ENCODE data around the gene TSPAN18. TPM values are rescaled to one million over a fixed set of nuclear protein-coding genes. Genes with fewer than 3 reads are reported as not detected.

Gene TSPAN18
- total RNA-seq, 4 donors from 2014 or later, result 3.6 to 12.4 (median 8.2) TPM

GRCh38 chr11:44779736-44780520, 53.2 kb downstream of the TSPAN18 start:
- 90 to 93% methylated on average over 10 of the region's 10 CpGs for WGBS, 2 donors
- intact Hi-C loops (cut with DNase I), result no loop called here
- H3K36me3 ChIP-seq, result no peaks in the 10 kb centered on the region
- DNase-seq, result no peak
- no peaks in the 10 kb centered on the region for H3K9me3 ChIP-seq
- H3K27ac ChIP-seq, result no peak overlapping the region
- no peak overlapping the region for H3K4me3 ChIP-seq (replicated peaks in 1 of 3)
- TF ChIP-seq, protein P1, sequence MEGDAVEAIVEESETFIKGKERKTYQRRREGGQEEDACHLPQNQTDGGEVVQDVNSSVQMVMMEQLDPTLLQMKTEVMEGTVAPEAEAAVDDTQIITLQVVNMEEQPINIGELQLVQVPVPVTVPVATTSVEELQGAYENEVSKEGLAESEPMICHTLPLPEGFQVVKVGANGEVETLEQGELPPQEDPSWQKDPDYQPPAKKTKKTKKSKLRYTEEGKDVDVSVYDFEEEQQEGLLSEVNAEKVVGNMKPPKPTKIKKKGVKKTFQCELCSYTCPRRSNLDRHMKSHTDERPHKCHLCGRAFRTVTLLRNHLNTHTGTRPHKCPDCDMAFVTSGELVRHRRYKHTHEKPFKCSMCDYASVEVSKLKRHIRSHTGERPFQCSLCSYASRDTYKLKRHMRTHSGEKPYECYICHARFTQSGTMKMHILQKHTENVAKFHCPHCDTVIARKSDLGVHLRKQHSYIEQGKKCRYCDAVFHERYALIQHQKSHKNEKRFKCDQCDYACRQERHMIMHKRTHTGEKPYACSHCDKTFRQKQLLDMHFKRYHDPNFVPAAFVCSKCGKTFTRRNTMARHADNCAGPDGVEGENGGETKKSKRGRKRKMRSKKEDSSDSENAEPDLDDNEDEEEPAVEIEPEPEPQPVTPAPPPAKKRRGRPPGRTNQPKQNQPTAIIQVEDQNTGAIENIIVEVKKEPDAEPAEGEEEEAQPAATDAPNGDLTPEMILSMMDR (IDR thresholded peaks at IDR 0.05), result no peak
- no peak for TF ChIP-seq POLR2A (IDR thresholded peaks at IDR 0.05)
- peaks cover 0 to 23% of the 10 kb centered on the region in 2 donors for H3K4me1 ChIP-seq
- H3K27me3 ChIP-seq, result no peaks in the 10 kb centered on the region

DNA sequence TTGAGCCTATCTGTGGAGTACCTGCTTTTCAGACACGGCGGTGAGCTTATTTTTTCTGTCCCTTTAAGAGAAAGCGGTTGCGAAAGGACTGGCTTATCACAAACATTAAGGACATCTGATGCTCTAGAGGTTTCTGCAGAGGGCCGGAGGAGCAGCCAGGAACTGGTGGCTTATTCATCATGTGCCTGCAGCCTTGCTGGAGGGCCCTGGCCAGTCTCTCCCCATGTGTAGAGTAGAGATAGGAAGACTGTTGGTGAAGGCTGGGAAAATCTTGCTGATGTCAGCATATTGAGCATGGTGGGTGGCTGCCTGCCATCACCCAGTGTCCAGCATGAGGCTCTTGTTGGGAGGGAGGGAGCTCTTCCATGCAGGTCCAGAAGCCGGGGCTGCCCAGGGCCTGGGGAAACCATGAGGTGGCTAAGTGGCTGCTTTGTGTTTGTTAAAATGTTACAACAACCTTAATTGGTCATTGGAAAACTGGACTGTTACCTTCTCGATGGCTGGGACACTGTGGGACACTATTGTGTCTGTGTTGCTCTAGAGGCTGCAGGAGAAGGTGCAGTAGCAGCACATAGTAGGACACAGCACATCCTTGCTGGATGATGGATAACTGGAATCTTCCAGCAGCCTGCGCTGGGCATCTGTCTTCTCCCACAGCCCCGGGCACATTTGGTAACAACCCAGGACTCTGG, 54.3 kb downstream of the TSPAN18 start:
- intact Hi-C loops (cut with DNase I), result no loop called here
- no peak for TF ChIP-seq POLR2A (IDR thresholded peaks at IDR 0.05)
- TF ChIP-seq, protein P1 (IDR thresholded peaks at IDR 0.05), result no peak
- WGBS, 2 donors, result 46 to 54% methylated on average over 9 of the region's 9 CpGs
- Histone ChIP-seq H3K27ac (peak overlapping the region in 1 of 3 donors; percentile 43), H3K9me3 (no peaks in the 10 kb centered on the region), H3K4me1 (peaks cover 0 to 22% of the 10 kb centered on the region in 2 donors), H3K36me3 (no peaks in the 10 kb centered on the region), H3K4me3 (replicated peaks in 1 of 3) (no peak overlapping the region), H3K27me3 (no peaks in the 10 kb centered on the region)
- DNase-seq, result peak; percentile 14 to 18

- TF ChIP-seq, protein P1 (IDR thresholded peaks at IDR 0.05), result no peak
- no peak for TF ChIP-seq POLR2A (IDR thresholded peaks at IDR 0.05)
- Histone ChIP-seq H3K9me3 (no peaks in the 10 kb centered on the region), H3K27ac (no peak overlapping the region), H3K36me3 (no peaks in the 10 kb centered on the region), H3K27me3 (no peaks in the 10 kb centered on the region), H3K4me3 (replicated peaks in 1 of 3) (no peak overlapping the region), H3K4me1 (peaks cover 0 to 22% of the 10 kb centered on the region in 2 donors)
- intact Hi-C loops (cut with DNase I), result no loop called here
- 92 to 94% methylated on average over 2 of the region's 2 CpGs for WGBS, 2 donors
- DNase-seq, result no peak
Observed at GRCh38 chr11:44781655-44782054, 54.9 kb downstream of the TSPAN18 start.

- no peak for DNase-seq
- Histone ChIP-seq H3K36me3 (no peaks in the 10 kb centered on the region), H3K27me3 (no peaks in the 10 kb centered on the region), H3K9me3 (no peaks in the 10 kb centered on the region), H3K4me3 (replicated peaks in 1 of 3) (no peak overlapping the region), H3K27ac (no peak overlapping the region), H3K4me1 (peaks cover 0 to 22% of the 10 kb centered on the region in 2 donors)
- WGBS, 2 donors, result 95 to 96% methylated on average over 4 of the region's 4 CpGs
- TF ChIP-seq, protein P1 (IDR thresholded peaks at IDR 0.05), result no peak
- intact Hi-C loops (cut with DNase I), result no loop called here
Observed at GRCh38 chr11:44782478-44782877, 55.7 kb downstream of the TSPAN18 start.

DNA sequence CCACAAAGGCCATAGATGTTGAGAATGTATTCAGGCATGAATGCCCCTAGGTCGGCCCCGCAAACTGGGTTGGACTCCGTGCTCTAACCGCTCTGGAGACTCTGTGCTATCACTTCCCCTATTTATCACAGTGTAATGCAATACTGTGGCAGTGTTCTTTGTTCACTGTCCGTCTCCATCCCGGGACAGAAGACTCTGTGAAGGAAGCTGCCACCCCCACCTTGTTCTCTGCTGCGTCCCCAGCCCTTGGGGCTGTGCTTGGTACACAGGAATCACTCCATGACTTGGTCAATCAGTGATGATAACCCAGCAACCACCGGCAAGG, 57.6 kb downstream of the TSPAN18 start:
- WGBS, 2 donors, result 79 to 85% methylated on average over 8 of the region's 8 CpGs
- DNase-seq, result no peak
- TF ChIP-seq, protein P1 (IDR thresholded peaks at IDR 0.05), result no peak
- no peak for TF ChIP-seq POLR2A (IDR thresholded peaks at IDR 0.05)
- H3K4me3 ChIP-seq (replicated peaks in 1 of 3), result no peak overlapping the region
- intact Hi-C loops (cut with DNase I), result no loop called here
- no peak overlapping the region for H3K27ac ChIP-seq
- H3K4me1 ChIP-seq, result peaks cover 0 to 24% of the 10 kb centered on the region in 2 donors
- H3K9me3 ChIP-seq, result no peaks in the 10 kb centered on the region
- H3K27me3 ChIP-seq, result no peaks in the 10 kb centered on the region
- H3K36me3 ChIP-seq, result no peaks in the 10 kb centered on the region

All from thyroid gland (tissue), 4 donors.